NCI-H526 (cell line): ENCODE results near the gene DUS2.

Experiments used
- DNase-seq, 2 experiments: peaks; one replicate each; lab custom pipeline; 2025; lab: John Stamatoyannopoulos, UW

Gene DUS2

DNA sequence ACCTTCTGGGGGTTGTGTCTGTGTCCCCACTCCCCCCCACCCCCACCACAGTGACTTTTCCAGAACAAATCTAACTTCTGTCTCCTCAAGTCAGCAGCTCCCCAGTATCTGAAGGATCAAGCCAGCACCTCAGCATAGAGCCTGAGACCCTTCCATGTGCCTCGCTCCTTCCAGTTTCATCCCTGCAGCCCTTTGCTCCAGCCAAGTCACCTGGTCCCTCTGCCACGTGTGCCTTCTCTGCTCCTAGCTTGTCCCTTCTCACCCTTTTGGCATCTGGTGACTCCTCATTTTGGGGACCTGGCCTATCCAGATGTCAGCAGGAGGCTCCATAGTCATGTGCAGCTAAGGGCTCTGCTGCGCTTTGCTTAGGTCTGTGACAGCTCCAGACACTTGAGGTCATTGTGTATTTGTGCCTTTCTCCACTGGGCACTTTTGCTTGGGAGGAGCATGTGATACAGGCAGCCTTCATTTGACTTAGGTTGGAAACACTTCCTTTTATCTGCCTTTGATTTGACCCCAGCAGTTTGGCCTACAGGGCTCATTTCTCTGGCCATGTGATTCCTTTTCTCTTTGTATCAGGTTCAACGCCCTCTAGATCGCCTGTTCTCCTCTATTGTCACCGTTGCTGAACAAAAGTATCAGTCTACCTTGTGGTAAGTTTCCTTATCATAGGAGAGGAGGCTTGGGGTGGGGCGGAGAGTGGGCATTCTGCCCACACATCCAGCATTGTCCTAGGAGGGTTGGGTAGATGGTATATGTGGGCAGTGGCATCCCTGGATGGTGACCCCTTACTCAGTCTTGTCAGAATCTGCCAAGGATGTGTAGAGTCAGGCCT, 55.0 kb downstream of the DUS2 start:
- no peak for DNase-seq

DNA sequence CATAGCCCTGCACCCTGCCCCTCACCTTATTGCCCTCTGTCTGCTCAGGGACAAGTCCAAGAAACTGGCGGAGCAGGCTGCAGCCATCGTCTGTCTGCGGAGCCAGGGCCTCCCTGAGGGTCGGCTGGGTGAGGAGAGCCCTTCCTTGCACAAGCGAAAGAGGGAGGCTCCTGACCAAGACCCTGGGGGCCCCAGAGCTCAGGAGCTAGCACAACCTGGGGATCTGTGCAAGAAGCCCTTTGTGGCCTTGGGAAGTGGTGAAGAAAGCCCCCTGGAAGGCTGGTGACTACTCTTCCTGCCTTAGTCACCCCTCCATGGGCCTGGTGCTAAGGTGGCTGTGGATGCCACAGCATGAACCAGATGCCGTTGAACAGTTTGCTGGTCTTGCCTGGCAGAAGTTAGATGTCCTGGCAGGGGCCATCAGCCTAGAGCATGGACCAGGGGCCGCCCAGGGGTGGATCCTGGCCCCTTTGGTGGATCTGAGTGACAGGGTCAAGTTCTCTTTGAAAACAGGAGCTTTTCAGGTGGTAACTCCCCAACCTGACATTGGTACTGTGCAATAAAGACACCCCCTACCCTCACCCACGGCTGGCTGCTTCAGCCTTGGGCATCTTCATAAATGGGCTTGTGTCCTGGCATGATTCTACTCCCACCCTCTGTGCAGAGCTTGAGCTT, 55.8 kb downstream of the DUS2 start:
- no peak for DNase-seq

DNA sequence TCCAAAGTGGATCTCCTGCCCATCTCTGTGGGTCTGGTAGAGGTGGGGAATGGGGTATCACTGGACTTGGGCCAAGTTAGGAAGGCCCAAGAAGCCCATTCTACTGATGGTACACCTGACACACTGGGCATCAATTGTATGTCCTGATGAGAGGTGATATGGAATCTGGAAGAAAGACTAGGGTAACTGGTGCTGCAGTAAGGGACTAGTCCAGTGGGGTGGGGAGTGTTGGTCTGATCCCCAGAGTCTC, 56.2 kb downstream of the DUS2 start:
- no peak for DNase-seq

DNA sequence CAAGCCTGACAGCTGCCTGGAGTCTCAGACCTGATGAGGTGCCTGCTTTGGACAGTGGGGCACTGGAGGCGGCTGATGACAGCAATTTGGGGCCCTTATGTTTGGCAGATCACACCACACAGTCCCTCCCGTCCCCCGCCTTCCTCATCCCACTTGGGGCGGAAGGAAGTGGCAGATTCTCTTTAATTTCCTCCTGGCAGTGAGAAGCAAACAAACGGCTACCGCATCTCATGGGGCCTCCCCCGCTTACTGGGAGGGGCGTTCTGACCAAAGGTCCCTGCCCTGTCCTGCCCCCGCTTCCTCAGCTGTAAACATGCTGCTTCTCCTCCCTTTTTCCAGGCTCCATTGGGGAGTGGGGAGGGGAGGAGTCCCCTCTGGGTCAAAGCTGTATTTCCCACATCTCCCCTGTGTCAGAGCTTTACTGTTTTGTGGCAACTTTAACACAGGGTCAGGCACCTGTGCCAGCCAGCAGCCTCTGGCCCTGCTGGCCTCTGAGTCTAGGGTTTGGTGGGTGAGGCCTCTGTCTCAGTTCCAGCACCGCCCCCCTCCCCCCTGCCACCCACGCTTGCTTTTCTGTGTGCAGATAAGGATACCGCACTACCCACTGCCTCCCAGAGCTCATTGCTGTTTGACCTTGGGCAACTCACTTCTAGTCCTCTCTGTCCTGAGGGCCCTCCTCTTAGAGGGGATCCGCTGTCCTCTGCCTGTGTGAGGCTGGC, 56.7 kb downstream of the DUS2 start:
- DNase-seq = no peak

DNA sequence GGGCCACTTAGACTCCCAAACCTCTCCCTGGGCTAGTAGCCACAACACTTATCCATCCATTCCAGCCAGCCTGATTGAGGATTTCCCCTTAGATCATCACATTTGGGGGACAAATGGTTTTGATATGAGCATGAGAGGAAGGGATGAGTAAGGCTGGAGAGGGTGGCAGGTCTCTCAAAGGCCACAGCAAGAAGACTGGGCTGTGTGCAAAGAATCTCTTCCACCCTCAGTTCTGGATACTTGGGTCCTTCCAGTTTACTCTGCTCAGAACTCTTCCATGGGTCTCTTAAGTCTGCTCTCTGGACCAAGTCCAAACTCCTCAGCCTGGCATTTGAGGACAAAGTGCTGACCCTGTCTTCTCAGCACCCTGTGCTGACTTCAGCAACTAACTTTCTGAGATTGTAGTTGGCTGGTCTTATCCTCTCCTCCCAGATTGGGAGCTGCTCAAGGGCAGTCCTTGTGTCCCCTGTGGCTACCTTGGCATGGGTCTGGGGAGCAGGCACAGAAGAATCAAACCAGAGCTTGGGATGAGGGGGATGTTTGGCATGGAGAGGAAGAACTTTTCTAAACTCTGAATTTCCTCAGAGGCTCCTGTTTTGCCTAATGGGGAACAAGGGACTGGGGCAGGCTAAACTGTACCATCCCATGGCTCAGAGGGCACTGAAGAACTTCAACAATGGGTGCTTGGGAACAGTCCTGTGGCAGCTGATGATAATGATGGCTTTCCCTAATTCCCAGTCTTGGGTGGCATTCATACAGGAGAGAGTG, 59.0 kb downstream of the DUS2 start:
- no peak for DNase-seq

DNA sequence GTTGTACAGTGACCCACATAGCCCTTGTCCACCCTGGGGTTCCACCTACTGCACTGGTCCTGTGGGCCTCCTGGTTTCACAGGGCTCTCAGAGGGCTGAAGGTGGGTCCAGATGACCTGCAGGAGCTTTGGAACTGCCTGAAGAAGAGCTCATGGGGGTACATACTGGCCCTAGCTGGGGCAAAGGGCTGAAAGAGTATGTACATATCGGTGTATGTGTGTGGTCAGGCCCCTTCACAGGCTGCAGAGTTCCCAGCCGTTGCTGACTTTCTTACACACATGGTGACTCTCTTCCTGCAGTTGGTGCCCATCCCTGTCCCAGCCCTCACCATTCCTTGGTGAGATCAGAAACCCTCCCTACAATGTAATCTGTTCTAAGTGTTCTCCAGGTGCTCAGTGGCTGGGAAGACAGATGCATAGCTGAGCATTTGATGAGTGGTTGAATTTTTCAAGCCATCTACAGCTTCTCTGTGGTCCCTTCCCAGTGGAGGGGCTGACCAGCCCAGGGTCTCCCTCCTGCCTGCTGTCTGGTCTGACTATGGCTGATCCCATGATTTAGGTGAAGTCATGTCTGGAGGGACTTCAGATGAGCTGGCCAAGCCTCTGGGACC, 59.6 kb downstream of the DUS2 start:
- no peak for DNase-seq

DNA sequence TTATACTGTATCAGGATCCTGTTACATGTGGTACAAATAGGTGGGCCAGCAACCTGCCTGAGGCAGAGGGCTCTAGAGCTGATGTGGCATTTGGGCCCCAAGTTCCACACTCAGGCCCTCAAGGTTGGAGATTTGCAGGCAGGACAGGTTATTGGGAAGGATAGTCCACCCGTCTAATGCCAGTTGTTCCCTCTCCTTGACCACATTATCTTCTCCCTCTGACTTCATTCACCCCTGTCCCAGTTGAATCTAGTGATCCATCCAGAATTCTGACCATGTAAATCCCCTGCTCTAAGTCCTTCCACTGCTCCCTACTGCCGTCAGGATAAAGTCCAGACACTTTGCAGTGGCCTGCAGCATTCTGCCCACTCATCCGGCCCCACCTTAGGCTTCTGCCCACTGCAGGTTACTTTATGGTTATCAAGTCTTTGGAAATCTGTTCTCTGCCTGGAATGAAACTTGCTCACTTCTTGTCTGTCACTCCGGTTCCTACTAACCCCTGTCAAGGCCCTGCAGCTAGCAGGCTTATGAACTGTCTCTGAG, 60.2 kb downstream of the DUS2 start:
- no peak for DNase-seq

DNA sequence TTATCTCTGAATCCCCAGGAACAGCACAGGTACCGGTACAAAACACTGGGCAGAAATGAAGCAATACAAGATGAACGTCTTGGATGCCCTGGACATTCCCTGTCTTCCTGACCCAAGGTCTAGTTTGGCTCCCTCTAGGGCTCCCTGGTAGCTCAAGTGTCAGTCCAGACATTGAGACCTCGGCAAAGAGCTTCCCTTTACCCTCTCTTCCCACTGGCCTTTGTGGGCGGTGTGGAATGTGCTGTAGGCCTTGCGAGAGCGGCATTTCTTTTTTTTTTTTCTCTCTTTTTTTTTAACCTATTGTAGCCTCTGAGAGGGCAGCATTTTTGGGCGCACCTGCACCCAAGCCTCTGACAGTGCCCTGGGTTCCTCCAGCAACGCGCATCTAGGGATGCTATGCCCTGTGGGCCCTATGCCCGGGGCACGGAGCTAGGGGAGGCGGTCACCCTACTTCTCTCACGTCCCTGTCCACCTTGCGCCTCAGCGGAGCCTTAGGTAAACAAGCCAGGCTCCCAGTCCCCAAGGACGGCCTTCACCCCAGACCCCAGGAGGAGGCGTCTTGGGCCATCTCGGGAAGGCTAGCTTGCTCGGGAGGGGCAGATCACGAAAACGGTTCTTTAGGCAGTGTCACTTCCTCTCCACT, 60.9 kb downstream of the DUS2 start:
- no peak for DNase-seq

DNA sequence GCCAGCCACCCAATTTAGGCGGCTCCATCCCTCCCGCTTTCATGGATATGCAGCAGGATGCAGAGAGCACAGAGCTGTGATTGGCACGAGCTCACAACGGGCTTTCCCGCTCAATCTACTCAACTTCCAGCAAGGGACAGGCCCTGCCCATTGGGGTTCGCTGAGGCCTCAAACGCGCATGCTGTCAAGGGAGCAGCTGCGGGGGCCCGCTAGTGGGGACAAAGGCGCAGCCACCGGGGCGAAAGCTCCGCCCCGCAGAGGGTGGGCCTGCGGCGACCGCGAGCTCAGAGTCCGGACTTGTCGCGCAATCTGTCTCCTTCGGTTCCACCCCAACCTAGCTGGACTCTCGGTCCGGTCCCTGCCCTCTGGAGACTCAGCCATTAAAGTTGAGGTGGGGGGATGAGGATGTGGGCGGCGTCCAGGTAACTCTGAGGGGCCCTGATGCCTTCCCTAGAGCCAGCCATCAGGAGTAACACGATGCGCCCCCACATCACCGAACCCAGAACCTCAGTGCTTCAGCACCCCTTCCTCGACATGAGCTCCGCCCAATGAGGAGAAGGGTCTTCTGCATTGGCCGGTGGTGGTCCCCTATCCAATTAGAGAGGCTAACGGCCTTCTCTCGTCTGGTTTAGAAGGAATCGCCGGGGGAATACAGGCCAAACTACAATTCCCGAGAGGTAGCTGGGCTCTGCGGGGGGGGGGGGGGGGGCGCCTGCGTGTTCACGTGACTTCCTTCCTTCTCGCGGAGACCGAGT, 61.6 kb downstream of the DUS2 start:
- peak; percentile 77 to 81 for DNase-seq

DNA sequence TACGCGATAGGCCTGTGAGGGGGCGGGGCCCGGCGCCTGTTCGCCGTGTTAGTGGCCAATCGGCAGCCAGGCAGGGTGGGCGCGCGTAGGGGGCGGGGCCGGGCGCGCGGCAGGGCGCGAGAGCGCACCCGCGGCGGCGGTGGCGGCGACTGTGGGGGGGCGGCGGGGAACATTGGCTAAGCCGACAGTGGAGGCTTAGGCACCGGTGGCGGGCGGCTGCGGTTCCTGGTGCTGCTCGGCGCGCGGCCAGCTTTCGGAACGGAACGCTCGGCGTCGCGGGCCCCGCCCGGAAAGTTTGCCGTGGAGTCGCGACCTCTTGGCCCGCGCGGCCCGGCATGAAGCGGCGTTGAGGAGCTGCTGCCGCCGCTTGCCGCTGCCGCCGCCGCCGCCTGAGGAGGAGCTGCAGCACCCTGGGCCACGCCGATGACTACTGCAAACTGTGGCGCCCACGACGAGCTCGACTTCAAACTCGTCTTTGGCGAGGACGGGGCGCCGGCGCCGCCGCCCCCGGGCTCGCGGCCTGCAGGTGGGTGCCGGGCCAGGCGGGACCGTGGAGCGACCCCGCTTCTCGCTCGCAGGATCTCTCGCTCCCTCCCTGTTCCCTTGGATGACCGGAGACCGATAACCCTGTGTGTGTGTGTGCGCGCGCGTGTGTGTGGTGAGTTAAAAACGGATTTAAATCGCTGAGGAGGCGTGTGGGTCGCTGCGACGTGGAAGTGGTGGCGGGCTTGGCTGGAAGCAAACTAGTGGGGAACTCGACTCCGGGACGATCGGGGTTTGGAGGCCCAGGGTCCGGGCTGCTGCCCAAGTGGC, 62.4 kb downstream of the DUS2 start, which contains the start of gene NFATC3:
TSS of gene NFATC3 (plus strand) at position 112 of the 813 bp plus-strand sequence. CDS start at position 424, 312 bp downstream.
- DNase-seq = peak; percentile 56 to 96

DNA sequence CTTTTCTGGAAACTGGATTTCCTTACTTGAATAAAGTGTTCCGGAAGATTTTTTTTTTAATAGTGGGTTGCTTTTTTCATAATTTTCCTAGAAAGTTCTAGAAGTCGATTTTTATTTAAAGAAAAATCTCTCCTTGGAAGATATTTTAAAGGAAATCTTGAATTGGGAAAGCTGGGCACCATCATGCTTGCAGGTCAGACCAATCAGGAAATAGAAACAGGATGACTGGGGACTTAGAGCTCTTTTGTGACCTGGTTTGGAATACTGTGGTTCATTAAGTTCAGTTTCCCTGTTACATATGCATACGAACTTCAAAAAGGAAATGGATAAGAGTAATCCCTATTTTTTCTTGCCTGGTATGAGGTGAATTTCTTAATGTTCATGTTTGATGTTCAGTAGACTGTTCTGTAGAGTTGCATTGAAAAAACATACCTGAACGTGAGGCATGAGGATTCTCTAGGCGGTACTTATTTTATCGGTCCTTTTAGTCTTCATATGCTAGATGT, 63.3 kb downstream of the DUS2 start:
- peak; percentile 6 to 19 for DNase-seq

DNA sequence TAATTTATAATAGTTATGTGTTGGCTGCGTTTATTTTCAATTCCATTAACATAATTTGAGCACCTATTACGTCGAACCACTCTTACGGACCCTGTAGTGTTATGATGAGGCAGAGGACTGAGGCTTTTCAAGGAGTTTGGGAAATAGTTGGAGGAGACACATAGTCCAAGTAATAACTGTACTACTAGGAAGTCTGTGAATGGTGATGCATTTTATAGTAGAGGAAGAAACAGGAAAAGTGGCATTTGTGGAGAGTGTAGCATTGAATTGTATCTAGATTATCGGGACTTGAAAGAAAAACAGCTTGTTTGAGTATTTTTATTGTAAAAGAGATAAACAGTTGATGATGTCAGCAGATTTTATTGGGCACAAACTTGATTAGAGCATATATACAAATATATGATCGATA, 63.8 kb downstream of the DUS2 start:
- DNase-seq = no peak

DNA sequence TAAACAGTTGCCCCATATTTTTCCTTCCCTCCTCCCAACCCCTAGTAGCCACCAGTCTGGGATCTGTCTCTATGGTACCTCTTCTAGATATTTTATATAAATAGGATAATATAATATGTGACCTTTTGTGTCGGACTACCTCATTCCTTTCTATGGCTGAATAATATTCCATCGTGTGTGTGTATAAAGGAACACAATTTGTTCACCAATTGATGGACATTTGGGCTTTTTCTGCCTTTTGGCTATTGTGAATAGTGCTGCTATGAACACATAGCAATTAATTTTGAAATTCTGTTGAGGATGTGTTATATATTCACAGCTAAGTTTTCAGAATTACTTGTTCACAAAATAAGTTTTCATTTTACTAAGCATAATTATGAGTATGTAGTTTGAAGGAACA, 64.6 kb downstream of the DUS2 start:
- no peak for DNase-seq

DNA sequence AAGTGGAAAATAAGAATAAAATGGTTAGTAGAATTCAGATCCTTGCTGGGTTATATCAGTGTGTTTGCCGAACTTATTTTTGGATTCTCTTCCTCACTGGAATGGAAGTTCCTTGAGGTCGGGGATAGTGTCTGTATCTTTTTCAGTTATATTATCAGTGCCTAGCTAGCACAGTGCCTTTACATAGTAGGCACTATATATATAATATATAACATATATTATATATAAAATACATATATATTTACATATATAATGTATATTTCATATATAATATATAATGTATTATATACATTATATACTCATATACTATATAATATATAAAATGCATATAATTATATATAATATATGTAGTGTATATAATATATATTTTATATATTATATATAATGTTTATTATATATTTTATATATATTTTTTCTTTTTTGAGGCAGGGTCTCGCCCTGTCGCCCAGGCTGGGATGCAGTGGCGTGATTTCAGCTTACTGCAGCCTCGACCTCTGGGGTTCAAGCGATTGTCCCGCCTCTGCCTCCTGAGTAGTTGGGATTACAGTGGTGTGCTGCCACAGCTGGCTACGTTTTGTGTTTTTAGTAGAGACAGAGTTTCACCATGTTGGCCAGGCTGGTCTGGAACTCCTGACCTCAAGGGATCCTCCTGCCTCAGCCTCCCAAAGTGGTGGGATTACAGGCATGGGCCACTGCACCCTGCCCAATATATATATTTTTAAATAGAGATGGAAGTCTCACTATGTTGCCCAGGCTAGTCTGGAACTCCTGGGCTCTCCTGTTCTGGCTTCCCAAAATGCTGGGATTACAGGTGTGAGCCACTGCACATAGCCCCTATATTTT, 65.3 kb downstream of the DUS2 start:
- no peak for DNase-seq

DNA sequence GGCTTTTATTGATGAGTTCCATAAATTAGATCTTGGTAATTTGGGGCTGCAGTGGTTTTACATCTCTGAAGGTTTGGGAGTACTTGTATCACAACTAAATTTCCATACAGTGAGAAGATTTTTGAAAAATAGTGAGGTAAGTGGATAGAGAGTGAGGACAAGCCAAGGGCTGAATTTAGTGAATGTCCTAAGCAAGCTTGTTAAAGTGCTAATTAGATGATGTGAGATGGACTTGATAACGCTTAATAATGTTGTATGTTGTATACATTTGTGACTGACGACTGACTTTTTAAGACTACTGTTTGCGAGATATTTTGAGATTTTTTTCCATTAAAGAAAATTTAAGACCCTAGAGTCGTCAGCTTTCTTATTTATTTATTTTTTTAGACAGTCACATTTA, 66.0 kb downstream of the DUS2 start:
- no peak for DNase-seq

DNA sequence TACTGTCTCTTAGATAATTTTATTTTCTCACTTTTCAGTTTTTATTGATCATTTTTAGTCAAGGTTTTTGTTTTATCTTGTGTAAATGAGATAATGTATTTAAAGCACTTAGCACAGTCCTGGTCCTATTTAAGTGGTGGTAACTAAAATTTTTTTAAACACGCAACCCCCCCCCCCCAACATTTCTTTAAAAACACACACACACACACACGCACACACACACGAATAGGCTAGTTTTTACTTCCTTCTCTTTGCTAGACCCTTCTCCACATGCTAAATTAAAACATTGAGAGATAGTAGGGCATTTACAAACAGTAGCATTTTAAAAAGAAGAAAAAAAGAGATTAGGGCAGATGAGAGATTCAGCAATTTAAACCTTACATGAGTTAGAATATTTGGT, 67.0 kb downstream of the DUS2 start:
- no peak for DNase-seq

DNA sequence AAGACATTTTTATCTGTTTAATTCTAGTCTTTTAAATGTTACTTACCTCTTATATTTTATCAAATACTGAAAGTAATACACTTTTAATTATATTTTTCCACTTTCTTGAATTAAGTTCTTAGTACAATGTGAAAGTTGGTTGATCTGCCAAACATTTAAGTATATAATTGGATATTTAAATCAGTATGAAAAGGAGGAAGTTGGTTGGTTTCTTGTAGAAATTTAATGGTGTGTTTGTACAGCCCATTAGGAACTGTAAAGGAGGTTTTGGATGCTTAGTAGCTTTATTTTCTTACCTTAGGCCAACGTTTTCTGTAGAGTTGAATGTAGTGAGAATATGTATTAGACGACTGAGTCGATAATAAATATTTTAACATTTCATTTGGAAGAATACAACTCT, 67.4 kb downstream of the DUS2 start:
- no peak for DNase-seq
